GM21367 (cell line): ENCODE data around the gene ZC3H12A.
"Not testable (repeated sequence)": the region's sequence is repeated elsewhere in the genome, so short reads cannot be mapped to it uniquely, and the experiment has no call there.

ENCODE experiments used
- ATAC-seq: cut with Tn5 transposase; IDR thresholded peaks from one replicate; pipeline ENCODE4 v1.9.1; 2021; ENCODE audit not compliant: unreplicated experiment

Gene ZC3H12A

GRCh38 chr1:37498872-37499617 lies 24.7 kb downstream of the ZC3H12A start:
- no peak for ATAC-seq

- ATAC-seq = no peak
Measured at GRCh38 chr1:37501661-37502060, 27.3 kb downstream of the ZC3H12A start.

GRCh38 chr1:37502104-37502503 lies 27.7 kb downstream of the ZC3H12A start:
- no peak for ATAC-seq

GRCh38 chr1:37502791-37503190 lies 28.4 kb downstream of the ZC3H12A start:
- ATAC-seq = not testable (repeated sequence)

GRCh38 chr1:37506740-37507139 lies 32.4 kb downstream of the ZC3H12A start:
- ATAC-seq = no peak

- ATAC-seq = no peak
Measured at GRCh38 chr1:37509181-37509580, 34.8 kb downstream of the ZC3H12A start.

GRCh38 chr1:37513795-37514349 lies 39.5 kb downstream of the ZC3H12A start:
- no peak for ATAC-seq

GRCh38 chr1:37514350-37515184 lies 40.2 kb downstream of the ZC3H12A start, which contains the start of gene MEAF6:
Gene MEAF6, minus strand, starts transcription at chr1:37514766. Its CDS starts 20 bp downstream, at chr1:37514746.
- peak; percentile 78 for ATAC-seq

- no peak for ATAC-seq
Measured at GRCh38 chr1:37515185-37516034, 41.0 kb downstream of the ZC3H12A start.

GRCh38 chr1:37517569-37517968 lies 43.2 kb downstream of the ZC3H12A start:
- ATAC-seq = no peak

GRCh38 chr1:37518241-37518640 lies 43.9 kb downstream of the ZC3H12A start:
- not testable (repeated sequence) for ATAC-seq

- not testable (repeated sequence) for ATAC-seq
Measured at GRCh38 chr1:37518929-37519328, 44.5 kb downstream of the ZC3H12A start.

GRCh38 chr1:37519613-37520012 lies 45.2 kb downstream of the ZC3H12A start:
- ATAC-seq = no peak

- ATAC-seq = not testable (repeated sequence)
Measured at GRCh38 chr1:37529888-37530287, 55.5 kb downstream of the ZC3H12A start.

- not testable (repeated sequence) for ATAC-seq
Measured at GRCh38 chr1:37532418-37533156, 58.2 kb downstream of the ZC3H12A start.

- ATAC-seq = no peak
Measured at GRCh38 chr1:37533317-37534093, 59.1 kb downstream of the ZC3H12A start.
